Subcutaneous adipose tissue (tissue), 4 donors: ENCODE results near the gene MAP3K4. TPM values are rescaled to one million over a fixed set of nuclear protein-coding genes. Genes with fewer than 3 reads are reported as not detected.

Experiments used
- total RNA-seq, 4 donors: library from RNA; depleted of rRNA; stranded (reverse); fragments of >200 nt; gene quantifications; one replicate each; pipeline ENCODE4 v1.1.0, GENCODE V29; 2016
- TF ChIP-seq, protein P1 (sequence below): fragments of 450-650 bp; IDR thresholded peaks from one replicate; pipeline ENCODE4 v1.5.1; 2016; ENCODE audit warnings: low read depth, mild to moderate bottlenecking, control low read depth, antibody characterized with exemption, moderate library complexity

Gene MAP3K4
- total RNA-seq, 4 donors from 2014 or later: 26.2 to 36.7 (median 36.1) TPM

DNA sequence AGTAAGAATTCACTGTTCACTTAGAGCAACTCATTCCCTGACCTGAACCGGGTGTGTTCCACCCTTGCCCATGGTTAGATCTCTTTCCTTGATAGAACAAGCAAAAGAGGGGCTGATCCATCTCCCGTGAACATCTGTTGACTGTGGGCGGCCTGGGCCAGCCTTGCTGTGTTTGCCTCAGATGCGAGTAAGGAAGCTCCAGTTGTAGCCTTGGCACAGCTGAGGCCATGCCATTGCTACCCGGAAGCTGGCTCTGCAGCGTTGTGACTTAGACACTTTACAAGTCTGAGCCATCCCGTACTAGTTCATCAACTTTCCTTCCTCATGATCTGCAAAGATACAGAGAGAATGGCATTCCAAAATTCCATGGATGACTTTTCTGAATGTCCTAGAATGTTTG, 139.0 kb downstream of the MAP3K4 start:
- TF ChIP-seq, protein P1, sequence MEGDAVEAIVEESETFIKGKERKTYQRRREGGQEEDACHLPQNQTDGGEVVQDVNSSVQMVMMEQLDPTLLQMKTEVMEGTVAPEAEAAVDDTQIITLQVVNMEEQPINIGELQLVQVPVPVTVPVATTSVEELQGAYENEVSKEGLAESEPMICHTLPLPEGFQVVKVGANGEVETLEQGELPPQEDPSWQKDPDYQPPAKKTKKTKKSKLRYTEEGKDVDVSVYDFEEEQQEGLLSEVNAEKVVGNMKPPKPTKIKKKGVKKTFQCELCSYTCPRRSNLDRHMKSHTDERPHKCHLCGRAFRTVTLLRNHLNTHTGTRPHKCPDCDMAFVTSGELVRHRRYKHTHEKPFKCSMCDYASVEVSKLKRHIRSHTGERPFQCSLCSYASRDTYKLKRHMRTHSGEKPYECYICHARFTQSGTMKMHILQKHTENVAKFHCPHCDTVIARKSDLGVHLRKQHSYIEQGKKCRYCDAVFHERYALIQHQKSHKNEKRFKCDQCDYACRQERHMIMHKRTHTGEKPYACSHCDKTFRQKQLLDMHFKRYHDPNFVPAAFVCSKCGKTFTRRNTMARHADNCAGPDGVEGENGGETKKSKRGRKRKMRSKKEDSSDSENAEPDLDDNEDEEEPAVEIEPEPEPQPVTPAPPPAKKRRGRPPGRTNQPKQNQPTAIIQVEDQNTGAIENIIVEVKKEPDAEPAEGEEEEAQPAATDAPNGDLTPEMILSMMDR: no peak

- TF ChIP-seq, protein P1: no peak
These were observed 139.6 kb downstream of the MAP3K4 start for GRCh38 chr6:161130967-161131766.

GRCh38 chr6:161132384-161132783, 140.8 kb downstream of the MAP3K4 start:
- TF ChIP-seq, protein P1: no peak

DNA sequence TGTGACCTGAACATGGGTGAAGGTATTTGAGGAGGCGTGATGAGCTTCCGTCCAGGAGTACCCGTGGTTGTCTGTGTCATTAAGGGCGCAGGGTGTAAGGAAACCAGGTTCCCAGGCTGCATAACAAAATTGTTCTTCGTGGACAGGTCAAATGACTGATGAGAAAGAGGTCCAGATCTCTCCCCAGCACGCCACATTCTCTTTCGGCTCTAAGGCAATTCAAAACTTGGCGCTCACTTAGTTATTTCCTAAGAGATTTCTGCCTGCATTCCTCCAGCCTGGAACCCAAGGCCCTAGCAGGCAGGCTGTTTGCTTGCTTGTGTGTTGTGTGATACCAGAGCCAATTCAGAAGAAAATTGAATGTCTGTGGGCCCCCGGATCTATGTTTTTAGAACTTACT, 142.4 kb downstream of the MAP3K4 start:
- TF ChIP-seq, protein P1: no peak

DNA sequence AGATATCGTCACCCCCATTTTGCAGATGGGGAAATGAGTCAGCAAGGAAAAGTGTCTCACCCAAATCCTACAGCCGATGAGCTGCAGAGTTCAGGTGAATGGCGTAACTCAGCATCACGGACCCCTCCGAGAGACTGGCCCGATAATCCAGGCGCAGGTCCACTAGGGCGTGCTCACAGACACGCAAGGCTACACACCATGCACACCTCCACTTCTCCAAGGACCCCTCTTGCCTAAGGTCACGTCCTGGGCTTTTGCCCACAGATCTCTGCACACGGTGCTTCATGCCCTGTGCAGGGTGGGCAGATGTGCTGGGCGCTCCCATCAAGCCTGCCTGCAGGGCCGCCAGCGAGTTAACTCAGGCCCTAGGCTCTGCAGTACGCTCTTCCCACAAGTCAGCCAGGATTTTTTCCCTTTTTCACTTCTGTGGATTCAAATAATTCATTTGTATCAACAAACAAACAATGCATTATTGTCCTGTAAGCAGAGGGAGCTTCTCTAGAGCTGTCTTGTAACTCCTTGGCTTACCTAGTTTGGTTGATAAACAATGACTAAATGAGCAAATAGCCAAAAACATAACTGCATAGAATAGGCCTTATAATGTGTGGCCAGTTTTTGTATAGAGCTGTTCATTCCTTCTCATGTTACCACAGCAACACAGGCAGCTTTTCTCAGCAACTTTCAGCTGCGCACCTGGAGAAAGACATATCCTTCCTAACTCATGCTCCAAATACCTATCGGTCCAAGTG, 143.2 kb downstream of the MAP3K4 start:
- TF ChIP-seq, protein P1: no peak

GRCh38 chr6:161135695-161136591, 144.4 kb downstream of the MAP3K4 start:
- TF ChIP-seq, protein P1: no peak

GRCh38 chr6:161136655-161137054, 145.1 kb downstream of the MAP3K4 start:
- TF ChIP-seq, protein P1: no peak
